LNCaP clone FGC (cell line): Measurements from ENCODE around the gene PACRG.

Experiments used
- DNase-seq: peaks from one replicate; pipeline ENCODE4 v3.0.0-alpha.2; 2011; ENCODE audit warnings: low read depth
- H3K4me3 ChIP-seq: 2 replicates; pipeline ENCODE4 v1.5.1; 2011; ENCODE audit warnings: mild to moderate bottlenecking, low read depth, low read length, control low read depth
- TF ChIP-seq, protein P1 (sequence below): IDR thresholded peaks from 2 replicates; pipeline ENCODE4 v1.5.1; 2012; ENCODE audit warnings: mild to moderate bottlenecking; ENCODE audit not compliant: control insufficient read depth, insufficient read depth; ENCODE audit errors: extremely low read depth

The PACRG gene

DNA sequence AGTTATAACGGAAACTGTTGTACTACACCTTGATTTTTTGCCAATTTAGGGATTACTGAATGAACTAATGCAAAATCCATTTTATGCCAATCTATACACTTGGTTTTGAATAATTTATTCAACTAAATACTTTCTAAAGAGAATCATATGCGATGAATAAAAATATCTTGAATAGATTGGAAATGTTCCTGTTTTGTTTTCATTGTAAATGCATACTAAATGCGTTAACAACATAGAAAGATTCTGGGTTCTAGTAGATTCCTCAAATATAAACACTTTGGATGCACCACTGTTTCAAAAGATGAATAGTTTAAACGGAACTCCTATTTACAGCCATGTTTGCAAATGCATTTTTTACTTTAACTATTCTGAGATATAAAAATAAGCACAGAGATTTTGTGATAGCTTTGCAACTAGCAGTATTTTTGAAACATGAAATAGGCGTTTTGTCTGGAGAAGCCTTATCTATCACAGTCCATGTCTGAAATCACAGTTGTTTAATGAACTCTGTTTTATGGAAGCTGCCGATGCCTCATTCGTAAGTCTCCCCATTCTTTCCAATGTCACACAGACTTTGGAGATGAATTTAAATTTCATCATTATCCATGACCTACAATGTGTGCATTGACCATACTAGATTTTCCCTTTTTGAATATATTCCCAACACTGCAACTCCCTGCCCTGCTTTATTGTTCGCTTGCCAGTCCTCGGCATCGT lies 409.1 kb downstream of the PACRG start:
- DNase-seq: no peak
- TF ChIP-seq, protein P1, sequence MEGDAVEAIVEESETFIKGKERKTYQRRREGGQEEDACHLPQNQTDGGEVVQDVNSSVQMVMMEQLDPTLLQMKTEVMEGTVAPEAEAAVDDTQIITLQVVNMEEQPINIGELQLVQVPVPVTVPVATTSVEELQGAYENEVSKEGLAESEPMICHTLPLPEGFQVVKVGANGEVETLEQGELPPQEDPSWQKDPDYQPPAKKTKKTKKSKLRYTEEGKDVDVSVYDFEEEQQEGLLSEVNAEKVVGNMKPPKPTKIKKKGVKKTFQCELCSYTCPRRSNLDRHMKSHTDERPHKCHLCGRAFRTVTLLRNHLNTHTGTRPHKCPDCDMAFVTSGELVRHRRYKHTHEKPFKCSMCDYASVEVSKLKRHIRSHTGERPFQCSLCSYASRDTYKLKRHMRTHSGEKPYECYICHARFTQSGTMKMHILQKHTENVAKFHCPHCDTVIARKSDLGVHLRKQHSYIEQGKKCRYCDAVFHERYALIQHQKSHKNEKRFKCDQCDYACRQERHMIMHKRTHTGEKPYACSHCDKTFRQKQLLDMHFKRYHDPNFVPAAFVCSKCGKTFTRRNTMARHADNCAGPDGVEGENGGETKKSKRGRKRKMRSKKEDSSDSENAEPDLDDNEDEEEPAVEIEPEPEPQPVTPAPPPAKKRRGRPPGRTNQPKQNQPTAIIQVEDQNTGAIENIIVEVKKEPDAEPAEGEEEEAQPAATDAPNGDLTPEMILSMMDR: no peak
- H3K4me3 ChIP-seq: no peak overlapping the region

DNA sequence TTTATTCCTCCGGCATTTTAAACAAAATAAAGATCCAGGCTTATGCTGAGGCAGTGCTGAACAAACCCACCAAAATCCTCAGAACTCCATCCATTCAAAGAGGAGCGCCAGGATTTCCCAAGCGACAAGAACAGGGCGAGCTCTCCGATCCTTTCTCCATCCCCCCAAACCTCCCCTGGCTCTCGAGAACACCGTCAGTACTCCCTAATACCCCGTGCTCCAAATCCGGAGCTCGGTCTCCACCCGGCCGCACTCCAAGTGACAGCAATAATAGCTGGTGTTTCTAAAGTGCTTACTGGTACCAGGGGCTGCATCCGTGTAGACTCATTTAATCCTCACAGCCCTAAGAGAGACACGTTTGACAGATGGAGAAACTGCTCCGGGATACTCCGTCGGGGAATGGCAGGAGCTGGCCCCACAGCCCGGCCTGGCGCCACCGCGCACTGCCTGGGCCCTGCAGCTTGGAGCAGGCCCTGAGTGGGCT lies 409.7 kb downstream of the PACRG start:
- TF ChIP-seq, protein P1: no peak
- no peak for DNase-seq
- no peak overlapping the region for H3K4me3 ChIP-seq

DNA sequence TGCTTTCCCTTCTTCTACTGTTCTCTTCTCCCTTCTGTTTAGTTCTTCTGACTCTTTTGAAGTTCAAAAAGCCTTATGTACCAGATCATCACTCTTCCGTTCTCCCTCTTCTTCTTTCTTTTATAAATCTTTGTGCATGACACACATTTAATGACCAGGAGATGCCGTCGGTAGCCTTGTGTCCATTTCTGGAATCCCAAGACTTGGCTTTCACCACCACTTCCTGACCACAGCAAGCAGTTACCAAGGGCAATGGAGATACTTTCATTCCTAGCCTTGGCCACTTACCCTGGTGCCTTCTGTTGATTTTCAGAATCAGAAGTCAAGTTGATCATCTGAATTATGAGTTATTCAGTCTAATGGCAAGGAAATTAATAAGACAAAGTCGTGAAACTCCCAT lies 418.3 kb downstream of the PACRG start:
- no peak for DNase-seq
- H3K4me3 ChIP-seq: no peak overlapping the region
- TF ChIP-seq, protein P1: no peak

DNA sequence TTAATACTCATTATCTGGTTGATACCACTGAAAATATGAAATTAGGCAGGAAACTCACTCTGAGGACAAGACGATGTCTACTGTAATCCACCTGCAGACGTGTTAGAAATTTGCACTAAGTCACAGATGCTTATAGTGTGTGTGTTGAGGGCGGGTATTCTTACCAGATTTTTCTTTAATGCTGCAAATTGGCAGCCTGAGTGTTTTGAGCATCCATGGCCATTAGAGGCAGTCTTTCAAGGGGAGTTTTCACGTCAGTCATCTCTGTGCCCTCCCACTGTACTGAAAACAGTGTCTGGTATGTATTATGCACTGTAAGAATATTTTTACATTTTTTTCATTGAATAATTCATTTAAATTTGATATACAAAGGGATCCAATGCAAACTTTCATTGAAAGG lies 420.2 kb downstream of the PACRG start:
- no peak overlapping the region for H3K4me3 ChIP-seq
- TF ChIP-seq, protein P1: peak; percentile 34; the same call in 1 of the 2 replicates
- DNase-seq: no peak

DNA sequence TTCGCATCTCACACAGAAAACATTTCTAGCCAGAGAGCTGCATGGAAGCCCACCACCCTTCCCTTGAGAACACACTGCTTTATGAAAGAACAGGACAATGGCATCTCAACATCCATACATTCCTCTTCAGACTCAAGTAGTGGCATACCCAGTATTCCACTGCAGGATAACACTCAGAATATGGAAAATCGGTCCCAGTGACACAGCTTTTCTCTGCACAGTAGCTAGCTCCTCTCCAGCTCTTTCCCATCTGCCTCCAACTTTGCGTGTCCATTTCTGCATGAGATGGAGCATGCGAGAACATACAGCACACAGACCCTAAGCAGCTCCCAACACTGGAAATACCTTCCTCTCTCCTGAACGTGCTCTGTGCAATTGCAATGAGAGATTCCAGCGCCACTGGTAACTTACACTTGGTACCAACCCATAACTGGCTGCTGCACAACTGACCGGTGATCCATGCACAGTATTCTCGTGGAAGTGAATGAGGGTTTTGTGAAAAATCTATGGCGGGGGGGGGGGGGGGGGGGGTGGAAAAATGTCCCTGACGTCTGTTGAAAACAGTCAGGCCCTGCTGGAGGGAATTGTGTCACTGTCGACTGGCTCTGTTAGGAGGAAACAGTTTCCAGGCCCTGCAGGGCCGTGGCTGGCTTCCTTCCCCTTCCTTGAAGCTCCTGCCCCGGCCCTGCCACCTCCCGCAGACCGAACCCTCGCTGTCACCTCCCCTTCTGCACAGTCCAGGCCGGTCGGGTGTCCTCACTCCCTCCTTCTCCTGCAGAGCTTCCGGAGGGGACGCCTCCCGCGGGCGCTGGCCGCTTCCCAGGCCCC lies 420.9 kb downstream of the PACRG start:
- H3K4me3 ChIP-seq: no peak overlapping the region
- DNase-seq: no peak
- TF ChIP-seq, protein P1: no peak

DNA sequence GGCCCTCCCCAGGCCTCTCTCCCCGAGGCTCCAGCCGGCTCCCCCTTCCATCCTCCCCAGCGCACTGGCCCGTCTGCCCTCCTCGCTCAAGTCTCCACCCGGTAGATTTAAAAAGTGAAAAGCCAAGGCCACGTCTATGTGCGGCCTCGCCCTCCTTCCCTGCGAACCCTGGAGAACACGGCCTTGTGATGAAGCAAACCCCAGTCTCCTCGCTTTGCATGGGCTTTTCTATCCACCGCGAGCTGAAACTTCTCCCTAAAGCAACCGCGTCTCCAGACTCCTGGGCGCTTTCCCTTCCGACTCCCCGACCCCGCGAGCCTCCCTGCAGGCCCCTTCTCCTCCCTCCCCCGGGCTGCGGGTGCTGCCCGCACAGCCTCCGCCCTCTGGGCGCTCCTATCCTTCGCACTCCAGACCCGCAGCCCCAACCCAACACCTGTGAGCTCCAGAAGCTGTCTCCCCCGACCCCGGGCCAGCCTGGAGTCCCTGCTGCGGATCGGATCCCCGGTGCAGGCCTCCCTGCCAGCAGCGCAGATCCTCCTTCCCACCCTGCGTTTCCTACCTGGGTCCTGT lies 421.6 kb downstream of the PACRG start:
- H3K4me3 ChIP-seq: no peak overlapping the region
- DNase-seq: no peak
- TF ChIP-seq, protein P1: no peak
